Thymus (tissue), 11 donors: ENCODE results near the gene OSTN. TPM values are rescaled to one million over a fixed set of nuclear protein-coding genes. Genes with fewer than 3 reads are reported as not detected.
A peak's percentile ranks its signal among the peaks of the same experiment; 100 is the strongest.
"Not testable (repeated sequence)": the region's sequence is repeated elsewhere in the genome, so short reads cannot be mapped to it uniquely, and the experiment has no call there.

Experiments used
- DNase-seq, 9 donors: peaks; one replicate each; pipeline ENCODE4 v3.0.0-alpha.2; 2013; ENCODE audit warnings: low spot score in 9 of 9, low read depth in 6 of 9, missing footprints in 1 of 9
- H3K27ac ChIP-seq, 2 donors: one replicate each; pipeline ENCODE4 v1.5.1; 2013; ENCODE audit warnings: control low read depth in 1 of 2, low read depth in 1 of 2, low read length in 1 of 2, mild to moderate bottlenecking in 1 of 2, moderate library complexity in 1 of 2
- H3K27me3 ChIP-seq, 2 donors: one replicate each; pipeline ENCODE4 v1.5.1; 2013; ENCODE audit warnings: low read length in 1 of 2; ENCODE audit not compliant: control insufficient read depth in 2 of 2, insufficient read depth in 1 of 2
- H3K36me3 ChIP-seq, 2 donors: one replicate each; pipeline ENCODE4 v1.5.1; 2013; ENCODE audit warnings: low read length in 1 of 2, mild to moderate bottlenecking in 1 of 2, moderate library complexity in 1 of 2; ENCODE audit not compliant: control insufficient read depth in 2 of 2, insufficient read depth in 2 of 2
- H3K4me1 ChIP-seq, 2 donors: one replicate each; pipeline ENCODE4 v1.5.1; 2013; ENCODE audit warnings: low read length in 2 of 2; ENCODE audit not compliant: control insufficient read depth in 2 of 2, insufficient read depth in 2 of 2
- H3K4me3 ChIP-seq, 2 donors: one replicate each; pipeline ENCODE4 v1.5.1; 2013; ENCODE audit warnings: low read length in 2 of 2, control low read depth in 1 of 2, mild to moderate bottlenecking in 1 of 2
- H3K9me3 ChIP-seq, 2 donors: one replicate each; pipeline ENCODE4 v1.5.1; 2013; ENCODE audit warnings: low read length in 1 of 2, mild to moderate bottlenecking in 1 of 2; ENCODE audit not compliant: control insufficient read depth in 2 of 2, insufficient read depth in 1 of 2
- WGBS: extraction: QIAGEN DNeasy Blood & Tissue Kit; methylation state at CpG from one replicate; pipeline ENCODE4 v1.1.7; 2013; 5-methylcytosine and 5-hydroxymethylcytosine counted together
- polyA plus RNA-seq: library from polyadenylated mRNA; stranded (reverse); fragments of 200-250 nt; gene quantifications from one replicate; pipeline ENCODE4 v1.2.3, GENCODE V29; 2013
- total RNA-seq: library from RNA; stranded (reverse); fragments of 120-200 nt; gene quantifications from one replicate; pipeline ENCODE4 v1.2.4, GENCODE V29; 2013
- donor health status: healthy.

The OSTN gene
- total and polyA plus RNA-seq, 2 donors, result under 0.01 to 0.14 TPM

GRCh38 chr3:191238321-191238817 is 39.3 kb downstream of the OSTN start:
- WGBS, result 92% methylated on average over 4 of the region's 4 CpGs
- H3K27ac ChIP-seq, result no peak overlapping the region
- no peaks in the 10 kb centered on the region for H3K4me1 ChIP-seq
- H3K27me3 ChIP-seq, result no peaks in the 10 kb centered on the region
- H3K36me3 ChIP-seq, result no peaks in the 10 kb centered on the region
- DNase-seq, result no peak
- H3K4me3 ChIP-seq, result no peak overlapping the region
- no peaks in the 10 kb centered on the region for H3K9me3 ChIP-seq

GRCh38 chr3:191239407-191240031 is 40.5 kb downstream of the OSTN start:
- WGBS, result 18% methylated on average over 1 of the region's 1 CpG
- Histone ChIP-seq H3K27ac (no peak overlapping the region), H3K4me3 (no peak overlapping the region), H3K9me3 (no peaks in the 10 kb centered on the region), H3K36me3 (no peaks in the 10 kb centered on the region), H3K4me1 (no peaks in the 10 kb centered on the region), H3K27me3 (no peaks in the 10 kb centered on the region)
- no peak for DNase-seq

GRCh38 chr3:191240486-191240885 is 41.4 kb downstream of the OSTN start:
- Histone ChIP-seq H3K27me3 (no peaks in the 10 kb centered on the region), H3K4me1 (no peaks in the 10 kb centered on the region), H3K9me3 (no peaks in the 10 kb centered on the region), H3K4me3 (no peak overlapping the region), H3K27ac (no peak overlapping the region), H3K36me3 (no peaks in the 10 kb centered on the region)
- 94% methylated on average over 5 of the region's 5 CpGs for WGBS
- DNase-seq, result no peak

GRCh38 chr3:191244242-191244867 is 45.3 kb downstream of the OSTN start:
- H3K9me3 ChIP-seq, result no peaks in the 10 kb centered on the region
- DNase-seq, result peak in 1 of 9 donors; percentile 22

GRCh38 chr3:191246034-191246433 is 47.0 kb downstream of the OSTN start:
- not testable (repeated sequence) for H3K4me1 ChIP-seq, H3K27ac ChIP-seq, H3K27me3 ChIP-seq, H3K36me3 ChIP-seq, H3K4me3 ChIP-seq, H3K9me3 ChIP-seq
- 7% methylated on average over 5 of the region's 5 CpGs for WGBS
- peak; percentile 4 to 73 (median 40) for DNase-seq

More at GRCh38 chr3:191244242-191244867, 45.3 kb downstream of the OSTN start:
- peaks cover 0 to 5% of the 10 kb centered on the region in 2 donors for H3K4me1 ChIP-seq
- H3K4me3 ChIP-seq, result no peak overlapping the region
- H3K27me3 ChIP-seq, result no peaks in the 10 kb centered on the region
- H3K36me3 ChIP-seq, result no peaks in the 10 kb centered on the region
- H3K27ac ChIP-seq, result no peak overlapping the region
- 41% methylated on average over 2 of the region's 2 CpGs for WGBS

- DNase-seq, result no peak
- WGBS, result 100% methylated on average over 1 of the region's 1 CpG
- no peak overlapping the region for H3K4me3 ChIP-seq
- no peaks in the 10 kb centered on the region for H3K27me3 ChIP-seq
- H3K27ac ChIP-seq, result no peak overlapping the region
- H3K36me3 ChIP-seq, result no peaks in the 10 kb centered on the region
- peaks cover 0 to 5% of the 10 kb centered on the region in 2 donors for H3K4me1 ChIP-seq
- no peaks in the 10 kb centered on the region for H3K9me3 ChIP-seq
Measured at GRCh38 chr3:191246630-191247029, 47.6 kb downstream of the OSTN start.

- 49% methylated on average over 6 of the region's 6 CpGs for WGBS
- no peak for DNase-seq
- H3K27me3 ChIP-seq, result no peaks in the 10 kb centered on the region
- H3K36me3 ChIP-seq, result no peaks in the 10 kb centered on the region
- no peaks in the 10 kb centered on the region for H3K9me3 ChIP-seq
- H3K4me3 ChIP-seq, result no peak overlapping the region
- H3K4me1 ChIP-seq, result no peaks in the 10 kb centered on the region
- no peak overlapping the region for H3K27ac ChIP-seq
Measured at GRCh38 chr3:191253089-191253799, 54.2 kb downstream of the OSTN start.

GRCh38 chr3:191254098-191254873 is 55.2 kb downstream of the OSTN start:
- 94% methylated on average over 3 of the region's 3 CpGs for WGBS
- no peak overlapping the region for H3K4me3 ChIP-seq

More at GRCh38 chr3:191254098-191254873, 55.2 kb downstream of the OSTN start:
- Histone ChIP-seq H3K27me3 (no peaks in the 10 kb centered on the region), H3K9me3 (no peaks in the 10 kb centered on the region), H3K4me1 (no peaks in the 10 kb centered on the region), H3K27ac (no peak overlapping the region), H3K36me3 (no peaks in the 10 kb centered on the region)
- DNase-seq, result no peak
